K562 (cell line): Measurements from ENCODE around the gene P2RX5. TPM values are rescaled to one million over a fixed set of nuclear protein-coding genes. Genes with fewer than 3 reads are reported as not detected.
A peak's percentile ranks its signal among the peaks of the same experiment; 100 is the strongest.

Experiments
- BHLHE40 ChIP-seq: IDR thresholded peaks from 2 replicates; pipeline ENCODE4 v1.6.1; 2011; ENCODE audit warnings: low read length, improper control_type of control experiment
- CREB1 ChIP-seq, 2 experiments: sonication (generic) in 1 of 2; formaldehyde crosslinking in 1 of 2; IDR thresholded peaks; 2 replicates each; pipeline versions ENCODE4 v1.6.1 to v1.8.0; 2012 to 2022; ENCODE audit warnings: inconsistent platforms in 1 of 2, mild to moderate bottlenecking in 1 of 2, missing genetic modification reagents in 1 of 2, moderate library complexity in 1 of 2
- CTBP1 ChIP-seq: fragments of 450-650 bp; IDR thresholded peaks from 2 replicates; pipeline ENCODE4 v1.6.1; 2016; ENCODE audit warnings: borderline replicate concordance
- CXXC5 ChIP-seq: fragments of 250-450 bp; sonication (Bioruptor Pico); IDR thresholded peaks from 2 replicates; pipeline ENCODE4 v1.8.0; 2022; ENCODE audit warnings: inconsistent platforms, mild to moderate bottlenecking, moderate library complexity
- EGR1 ChIP-seq: fragments of 450-650 bp; conservative IDR thresholded peaks from 2 replicates; pipeline ENCODE4 v1.6.1; 2017; ENCODE audit warnings: mild to moderate bottlenecking
- ELF1 ChIP-seq: fragments of 200-800 bp; sonication (Bioruptor generic); IDR thresholded peaks from 2 replicates; pipeline ENCODE4 v1.6.1; 2016; ENCODE audit warnings: missing genetic modification characterization, missing compliant biosample characterization
- JUND ChIP-seq, 2 experiments: IDR thresholded peaks; 2 replicates in 1 of 2; 3 replicates in 1 of 2; pipeline ENCODE4 v1.6.1; 2011; ENCODE audit warnings: borderline replicate concordance in 2 of 2, low read depth in 2 of 2, low read length in 2 of 2, improper control_type of control experiment in 1 of 2, missing biosample characterization in 1 of 2, missing genetic modification characterization in 1 of 2, missing genetic modification reagents in 1 of 2
- KHSRP ChIP-seq: fragments of 450-650 bp; IDR thresholded peaks from 2 replicates; pipeline ENCODE4 v1.6.1; 2017
- KLF13 ChIP-seq: fragments of 450-650 bp; IDR thresholded peaks from 2 replicates; pipeline ENCODE4 v1.6.1; 2016; ENCODE audit warnings: missing genetic modification characterization, low read depth, mild to moderate bottlenecking, missing compliant biosample characterization, moderate library complexity, borderline replicate concordance
- NFATC3 ChIP-seq: fragments of 450-650 bp; IDR thresholded peaks from 2 replicates; pipeline ENCODE4 v1.6.1; 2017; ENCODE audit warnings: mild to moderate bottlenecking
- NFIC ChIP-seq: fragments of 450-650 bp; IDR thresholded peaks from 2 replicates; pipeline ENCODE4 v1.6.1; 2017; ENCODE audit warnings: mild to moderate bottlenecking, inconsistent platforms
- POLR2AphosphoS2 ChIP-seq: IDR thresholded peaks from 2 replicates; pipeline ENCODE4 v1.6.1; 2012; ENCODE audit warnings: low read length, improper control_type of control experiment
- RCOR1 ChIP-seq, 2 experiments: IDR thresholded peaks; 2 replicates each; pipeline ENCODE4 v1.6.1; 2012; ENCODE audit warnings: low read depth in 2 of 2, low read length in 2 of 2, borderline replicate concordance in 1 of 2, improper control_type of control experiment in 1 of 2
- SIN3B ChIP-seq: fragments of 450-650 bp; IDR thresholded peaks from 2 replicates; pipeline ENCODE4 v1.6.1; 2017; ENCODE audit warnings: low read depth, mild to moderate bottlenecking, moderate library complexity
- SRF ChIP-seq, 2 experiments: fragments of 250-450, 450-650 bp in 1 of 2; sonication (Bioruptor Pico) in 1 of 2; sonication (generic) in 1 of 2; formaldehyde crosslinking; IDR thresholded peaks; 2 replicates each; pipeline versions ENCODE4 v1.5.0 to v1.5.1; 2020 to 2022; ENCODE audit warnings: mild to moderate bottlenecking in 1 of 2, missing genetic modification reagents in 1 of 2
- TBP ChIP-seq: optimal IDR thresholded peaks from 2 replicates; pipeline ENCODE3; 2011; ENCODE audit warnings: low read depth, low read length, improper control_type of control experiment
- ZNF347 ChIP-seq: fragments of 450-650 bp; formaldehyde crosslinking; IDR thresholded peaks from 2 replicates; pipeline ENCODE4 v1.4.0; 2020; ENCODE audit warnings: low read depth, mild to moderate bottlenecking, moderate library complexity
- ZNF384 ChIP-seq: IDR thresholded peaks from 2 replicates; pipeline ENCODE4 v1.6.1; 2012; ENCODE audit warnings: low read depth, low read length, improper control_type of control experiment
- ZNF583 ChIP-seq: fragments of 250-450 bp; sonication (Bioruptor Pico); IDR thresholded peaks from 2 replicates; pipeline ENCODE4 v1.4.0; 2020
- polyA plus RNA-seq, 8 experiments: library from polyadenylated mRNA; depleted of rRNA in 4 of 8; stranded (reverse) in 5 of 8; unstranded in 3 of 8; fragments of >200 nt; fragmentation: Nextera tagmentation in 2 of 8; fragmentation: Illumina TruSeq in 1 of 8; extraction: Ambion mirVana in 2 of 8; extraction: Trizol in 1 of 8; gene quantifications; 2 replicates each; pipeline versions ENCODE4 v1.2.1 to v1.2.3, GENCODE V29; 2011 to 2014; ENCODE audit warnings: inconsistent platforms in 1 of 8, missing spikeins in 1 of 8
- total RNA-seq, 7 experiments: library from RNA; depleted of rRNA in 6 of 7; stranded (reverse); fragments of >200 nt in 6 of 7; fragmentation: Illumina TruSeq in 2 of 7; extraction: Trizol in 2 of 7; gene quantifications; 2 replicates each; pipeline versions ENCODE4 v1.2.1 to v1.2.3, GENCODE V29; 2011 to 2021; ENCODE audit warnings: low replicate concordance in 1 of 7
- TF ChIP-seq, protein P1 (sequence below): IDR thresholded peaks from 2 replicates; pipeline ENCODE4 v1.6.1; 2011; ENCODE audit warnings: borderline replicate concordance, low read depth, mild to moderate bottlenecking, moderate library complexity, low read length; ENCODE audit not compliant: insufficient read depth, poor library complexity, severe bottlenecking

The P2RX5 gene
- total and polyA plus RNA-seq, 9 of the 15 experiments (the other 6 are each of a cell fraction or from before 2014, with no cell fraction given), result 0.31 to 4.0 (median 1.3) TPM

DNA sequence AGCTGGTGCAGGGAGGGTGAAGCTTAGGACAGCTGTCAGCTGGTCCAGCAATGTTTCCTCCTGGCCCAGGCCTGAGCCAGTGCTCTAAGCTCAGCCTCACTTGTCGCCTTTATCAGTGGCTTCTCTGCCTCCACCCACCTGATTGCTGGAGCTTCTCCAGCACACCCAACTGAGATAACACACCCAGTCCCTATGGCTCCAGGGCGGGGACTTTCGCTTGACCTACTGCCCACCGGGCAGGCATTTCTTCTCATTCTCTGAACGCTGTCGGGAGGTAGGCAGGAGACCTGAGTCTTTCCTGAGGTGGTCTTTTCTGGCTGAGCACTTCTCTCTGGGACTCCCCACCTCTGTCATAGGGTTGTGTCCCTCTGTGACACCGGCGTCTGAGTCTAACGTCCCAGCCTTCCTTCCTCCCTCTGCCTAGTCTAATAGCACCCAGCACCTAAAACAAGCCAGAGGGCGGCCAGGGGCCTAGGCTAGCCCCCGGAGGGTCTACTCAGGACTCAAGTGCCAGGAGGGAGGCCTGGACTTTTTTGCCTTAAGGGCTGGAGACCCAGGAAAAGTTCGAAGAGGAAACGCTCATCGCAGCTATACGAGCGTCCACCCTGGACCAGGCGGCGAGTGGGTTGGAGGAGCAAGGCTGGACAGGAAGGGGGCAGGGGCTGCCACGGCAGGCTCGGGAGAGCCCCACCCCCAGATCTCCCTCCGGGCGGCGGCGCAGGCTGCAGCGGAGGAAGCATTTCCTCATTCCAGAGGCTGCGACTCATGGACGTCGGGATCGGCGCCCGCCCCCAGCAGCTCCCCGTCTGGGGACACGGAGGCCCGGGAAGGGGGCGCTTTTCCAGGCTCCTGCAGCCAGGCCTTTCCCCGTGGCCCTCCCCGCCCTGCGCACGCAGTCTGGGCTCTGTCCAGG, 28.3 kb downstream of the P2RX5 start (continued):
- TF ChIP-seq ZNF347 (CRISPR knock-in tag) (no peak), ZNF583 (no peak), CTBP1 (peak; percentile 70; the same call in 1 of the 2 replicates), SRF (CRISPR knock-in tag; IDR thresholded peaks at IDR 0.05) (peak in 1 of 2 experiments; percentile 82; a peak in 1 of 4 replicates), POLR2AphosphoS2 (no peak), EGR1 (peak; percentile 82), ZNF384 (peak; percentile 49; the same call in 1 of the 2 replicates), TBP (peak; percentile 34), NFATC3 (no peak), RCOR1 (IDR thresholded peaks at IDR 0.05; ENCODE audit: borderline replicate concordance in 1 of 2, low read depth in 2 of 2, low read length in 2 of 2) (peak in 1 of 2 experiments; percentile 88; a peak in 2 of 4 replicates), JUND (IDR thresholded peaks at IDR 0.05; ENCODE audit: borderline replicate concordance, low read depth, low read length) (peak; percentile 20; the same call in 1 of the 2 replicates), JUND (tag; IDR thresholded peaks at IDR 0.05; ENCODE audit: borderline replicate concordance, low read depth, low read length) (peak; percentile 18; the same call in 1 of the 3 replicates), CREB1 (IDR thresholded peaks at IDR 0.05) (no peak), CREB1 (CRISPR knock-in tag; IDR thresholded peaks at IDR 0.05) (no peak), KLF13 (tag) (no peak), CXXC5 (CRISPR knock-in tag) (peak; percentile 47; the same call in 1 of the 2 replicates), KHSRP (no peak), NFIC (peak; percentile 85), SIN3B (no peak), BHLHE40 (no peak), ELF1 (tag) (peak; percentile 69)
- TF ChIP-seq, protein P1, sequence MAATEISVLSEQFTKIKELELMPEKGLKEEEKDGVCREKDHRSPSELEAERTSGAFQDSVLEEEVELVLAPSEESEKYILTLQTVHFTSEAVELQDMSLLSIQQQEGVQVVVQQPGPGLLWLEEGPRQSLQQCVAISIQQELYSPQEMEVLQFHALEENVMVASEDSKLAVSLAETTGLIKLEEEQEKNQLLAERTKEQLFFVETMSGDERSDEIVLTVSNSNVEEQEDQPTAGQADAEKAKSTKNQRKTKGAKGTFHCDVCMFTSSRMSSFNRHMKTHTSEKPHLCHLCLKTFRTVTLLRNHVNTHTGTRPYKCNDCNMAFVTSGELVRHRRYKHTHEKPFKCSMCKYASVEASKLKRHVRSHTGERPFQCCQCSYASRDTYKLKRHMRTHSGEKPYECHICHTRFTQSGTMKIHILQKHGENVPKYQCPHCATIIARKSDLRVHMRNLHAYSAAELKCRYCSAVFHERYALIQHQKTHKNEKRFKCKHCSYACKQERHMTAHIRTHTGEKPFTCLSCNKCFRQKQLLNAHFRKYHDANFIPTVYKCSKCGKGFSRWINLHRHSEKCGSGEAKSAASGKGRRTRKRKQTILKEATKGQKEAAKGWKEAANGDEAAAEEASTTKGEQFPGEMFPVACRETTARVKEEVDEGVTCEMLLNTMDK, result peak; percentile 1
